GM10847 (cell line): ENCODE measurements around the gene CEND1.
A peak's percentile ranks its signal among the peaks of the same experiment; 100 is the strongest.

Experiments used
- POLR2A ChIP-seq: IDR thresholded peaks from 2 replicates; pipeline ENCODE4 v1.6.1; 2011; ENCODE audit not compliant: insufficient read length; ENCODE audit errors: extremely low read depth

Gene CEND1

DNA sequence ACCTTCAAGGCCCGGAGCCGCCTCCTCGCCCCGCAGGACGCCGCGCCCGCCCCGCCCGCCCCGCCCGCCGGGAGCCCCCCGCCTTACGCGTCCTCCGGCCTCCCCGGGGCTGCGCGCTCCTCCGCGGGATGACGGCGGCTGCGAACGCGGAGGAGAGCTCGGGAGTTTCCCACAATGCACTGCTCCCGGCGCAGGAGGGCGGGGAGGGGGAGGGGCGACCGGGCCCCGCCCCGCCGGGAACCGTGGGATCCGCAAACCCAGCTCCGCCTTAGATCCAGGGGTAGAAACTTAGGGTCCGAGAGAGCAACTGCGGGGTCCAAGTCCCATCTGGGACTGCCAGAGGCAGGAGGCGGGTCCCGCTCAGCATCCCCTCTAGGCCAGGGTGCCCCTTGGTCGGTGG, at the start of gene CEND1:
TSS of gene CEND1 (minus strand) at position 148 of the 400 bp plus-strand sequence. CDS start 1,514 bp downstream, outside the sequence.
- no peak for TF ChIP-seq POLR2A

DNA sequence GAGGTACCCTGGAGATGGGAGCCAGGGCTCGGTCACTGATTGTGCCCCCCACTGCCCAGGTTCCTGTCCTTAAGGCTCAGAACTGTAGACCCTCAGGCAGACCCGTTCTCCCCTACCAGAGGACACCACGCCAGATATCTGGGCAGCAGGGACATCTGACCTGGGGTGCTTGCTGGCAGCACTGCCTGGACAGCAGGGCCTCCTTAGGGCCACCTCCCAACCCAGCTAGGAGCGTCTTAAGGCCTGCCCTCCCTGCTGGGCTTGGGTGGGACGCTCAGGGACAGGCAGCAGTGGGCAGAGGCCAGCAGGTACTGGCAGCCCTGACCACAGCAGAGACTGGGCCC, 49.4 kb upstream of the CEND1 start:
- TF ChIP-seq POLR2A = no peak

DNA sequence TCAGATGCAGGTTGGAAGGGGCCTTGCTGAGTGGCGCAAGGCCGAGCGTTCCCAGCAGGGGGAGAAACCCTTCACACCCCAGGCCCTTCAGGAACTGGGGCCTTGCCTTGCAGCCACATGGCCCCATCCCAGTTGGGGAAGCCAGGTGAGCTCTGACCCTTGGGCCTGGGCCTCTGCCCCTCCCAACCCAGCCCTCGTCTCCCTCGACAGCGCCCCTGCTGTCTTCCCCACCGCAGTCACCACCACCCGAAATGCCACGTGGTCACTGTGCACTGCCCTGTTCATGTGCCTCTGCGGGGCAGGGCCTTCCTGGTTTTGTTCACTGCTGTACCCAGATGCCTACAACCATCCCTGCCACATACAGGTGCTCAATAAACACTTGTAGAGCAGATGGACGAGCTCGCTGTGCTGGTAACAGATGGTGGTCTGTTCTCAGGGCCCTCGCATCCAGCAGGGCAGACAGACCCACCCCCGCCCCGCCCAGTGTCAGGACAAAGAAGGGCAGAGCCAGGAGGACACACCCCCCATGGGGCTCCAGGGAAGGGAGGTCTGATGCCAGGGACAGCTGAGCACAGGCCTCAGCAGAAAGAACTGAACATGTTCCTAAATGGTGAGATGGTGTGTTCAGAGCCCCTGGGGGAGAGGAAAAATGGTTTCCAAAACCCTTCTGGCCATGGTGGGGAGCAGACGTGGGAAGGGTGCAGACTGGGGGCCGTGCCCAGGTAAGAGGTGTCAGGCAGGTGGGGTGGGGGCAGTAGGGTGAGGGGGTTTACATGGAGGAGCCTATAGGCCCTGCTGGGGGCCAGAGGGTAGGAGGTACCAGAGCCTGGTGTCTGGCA, 48.8 kb upstream of the CEND1 start:
- no peak for TF ChIP-seq POLR2A

DNA sequence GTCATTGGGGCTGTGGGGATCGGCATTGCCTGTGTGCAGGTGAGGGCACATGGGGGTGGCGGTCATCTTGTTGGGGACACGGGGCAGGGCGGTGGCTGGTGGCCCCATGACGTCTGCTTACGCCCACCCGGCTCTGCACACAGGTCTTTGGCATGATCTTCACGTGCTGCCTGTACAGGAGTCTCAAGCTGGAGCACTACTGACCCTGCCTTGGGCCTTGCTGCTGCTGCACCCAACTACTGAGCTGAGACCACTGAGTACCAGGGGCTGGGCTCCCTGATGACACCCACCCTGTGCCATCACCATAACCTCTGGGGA, 48.1 kb upstream of the CEND1 start:
- TF ChIP-seq POLR2A = no peak

DNA sequence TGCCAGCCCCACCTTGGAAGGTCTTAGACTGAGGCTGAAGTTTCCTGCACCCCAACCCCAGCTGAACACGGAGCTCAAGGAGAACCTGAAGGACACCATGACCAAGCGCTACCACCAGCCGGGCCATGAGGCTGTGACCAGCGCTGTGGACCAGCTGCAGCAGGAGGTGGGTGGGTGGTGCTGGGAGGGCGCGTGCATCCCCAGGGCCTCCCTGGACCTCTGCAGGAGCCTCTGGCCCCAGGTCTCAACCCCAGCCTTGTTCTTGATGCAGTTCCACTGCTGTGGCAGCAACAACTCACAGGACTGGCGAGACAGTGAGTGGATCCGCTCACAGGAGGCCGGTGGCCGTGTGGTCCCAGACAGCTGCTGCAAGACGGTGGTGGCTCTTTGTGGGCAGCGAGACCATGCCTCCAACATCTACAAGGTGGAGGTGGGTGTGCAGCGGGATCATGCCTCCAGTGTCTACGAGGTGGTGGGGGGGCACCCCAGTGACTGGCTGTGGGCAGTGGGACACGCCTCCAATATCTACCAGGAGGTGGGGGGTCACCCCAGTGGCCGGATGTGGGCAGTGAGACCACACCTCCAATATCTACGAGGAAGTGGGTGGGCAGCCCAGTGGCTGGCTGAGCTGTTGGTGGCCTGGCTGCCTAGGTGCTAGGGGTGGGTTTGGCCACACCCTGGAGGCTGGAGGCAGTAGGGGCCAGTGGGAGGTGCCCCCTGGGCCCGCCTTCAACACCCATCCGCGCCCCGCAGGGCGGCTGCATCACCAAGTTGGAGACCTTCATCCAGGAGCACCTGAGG, 47.5 kb upstream of the CEND1 start:
- no peak for TF ChIP-seq POLR2A

DNA sequence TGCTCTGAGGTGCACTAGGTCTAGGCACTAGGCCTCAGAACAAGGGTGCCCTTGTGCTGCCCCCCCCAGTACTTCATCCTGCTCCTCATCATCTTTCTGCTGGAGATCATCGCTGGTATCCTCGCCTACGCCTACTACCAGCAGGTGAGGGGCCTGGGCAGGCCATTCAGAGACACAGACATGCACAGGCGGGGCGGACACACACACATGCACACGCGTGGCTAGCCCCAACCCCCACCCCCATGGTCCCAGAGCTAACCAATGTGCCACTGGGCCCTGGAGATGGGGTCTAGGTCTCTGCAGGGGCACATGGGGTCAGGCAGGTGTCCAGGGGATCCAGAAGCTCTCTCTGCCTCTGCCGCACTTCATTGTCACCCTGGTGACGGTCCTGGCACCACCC, 46.8 kb upstream of the CEND1 start:
- no peak for TF ChIP-seq POLR2A

DNA sequence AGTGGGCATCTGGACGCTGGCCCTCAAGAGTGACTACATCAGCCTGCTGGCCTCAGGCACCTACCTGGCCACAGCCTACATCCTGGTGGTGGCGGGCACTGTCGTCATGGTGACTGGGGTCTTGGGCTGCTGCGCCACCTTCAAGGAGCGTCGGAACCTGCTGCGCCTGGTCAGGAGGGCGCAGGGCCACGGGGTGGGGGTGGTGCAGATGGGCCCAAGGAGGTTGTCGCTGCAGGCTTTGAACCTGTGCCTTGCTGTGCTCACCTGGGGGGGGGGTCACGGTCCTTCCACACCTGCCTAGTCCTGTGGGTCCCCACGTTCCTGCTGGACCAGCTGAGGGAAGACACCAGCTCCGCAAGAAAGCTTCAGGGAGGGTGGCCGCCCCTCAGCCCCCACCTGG, 46.4 kb upstream of the CEND1 start:
- no peak for TF ChIP-seq POLR2A

DNA sequence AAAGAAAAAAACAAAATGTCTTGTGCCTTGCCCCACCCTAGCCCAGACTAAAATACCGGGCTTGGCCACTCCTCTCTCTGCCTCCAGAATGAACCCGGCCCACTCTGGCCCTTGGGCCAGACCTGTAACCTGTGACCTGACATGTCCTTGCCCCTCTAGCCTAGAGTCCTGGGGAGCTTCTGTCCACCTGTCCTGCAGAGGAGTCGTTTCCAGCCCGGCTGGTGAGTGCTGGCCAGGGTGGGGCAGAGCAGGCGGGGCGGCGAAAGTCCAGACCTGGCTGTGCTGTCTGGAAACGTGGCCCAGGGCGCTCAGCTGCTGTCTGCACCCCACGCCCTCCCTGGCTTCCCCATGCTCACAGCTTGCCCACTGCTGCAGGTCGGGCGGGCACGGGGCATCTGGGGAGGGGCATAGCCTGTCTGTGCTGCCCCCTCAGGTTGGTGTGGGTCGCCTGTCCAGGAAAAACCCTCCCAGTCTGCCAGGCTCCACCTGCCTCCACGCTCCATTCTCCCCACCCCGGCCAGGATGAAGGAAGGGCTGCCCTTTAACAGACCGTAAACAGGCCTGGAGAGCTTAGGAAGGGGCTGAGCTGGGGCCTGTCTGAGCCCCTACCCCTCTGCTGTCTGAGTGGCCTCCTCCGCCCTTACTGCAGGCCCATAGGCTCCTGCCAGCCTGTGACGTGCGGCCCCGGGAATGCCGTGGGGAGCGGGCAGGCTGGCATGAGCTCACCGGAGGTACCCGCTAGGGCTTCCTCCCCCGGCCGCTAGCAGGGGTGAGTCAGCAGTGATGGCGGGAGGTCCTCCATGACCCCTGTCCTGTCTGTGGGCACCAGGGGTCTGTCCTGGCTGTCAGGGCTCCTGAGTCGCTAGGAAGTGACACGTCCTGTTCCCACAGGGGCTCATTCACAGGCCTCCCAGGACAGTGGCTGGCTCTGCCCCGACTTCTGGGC, 44.8 kb upstream of the CEND1 start:
- no peak for TF ChIP-seq POLR2A

DNA sequence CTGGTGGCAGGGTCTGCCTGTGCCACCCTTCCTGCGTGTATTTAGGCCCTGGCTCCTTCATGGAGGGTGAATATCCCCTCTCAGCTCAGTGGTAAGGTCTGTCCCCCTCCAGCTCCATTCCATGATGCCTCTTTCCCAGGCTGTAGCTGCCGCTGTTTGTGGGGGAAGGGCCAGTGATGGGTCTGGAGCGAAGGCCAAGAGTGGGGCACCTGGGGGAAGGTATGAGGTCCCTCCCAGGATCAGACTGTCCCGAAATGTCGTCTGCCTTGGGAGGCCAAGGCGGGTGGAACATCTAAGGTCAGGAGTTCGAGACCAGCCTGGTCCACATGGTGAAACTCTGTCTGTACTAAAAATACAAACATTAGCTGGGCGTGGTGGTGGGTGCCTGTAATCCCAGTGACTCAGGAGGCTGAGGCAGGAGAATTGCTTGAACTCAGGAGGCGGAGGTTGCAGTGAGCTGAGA, 44.0 kb upstream of the CEND1 start:
- TF ChIP-seq POLR2A = no peak

DNA sequence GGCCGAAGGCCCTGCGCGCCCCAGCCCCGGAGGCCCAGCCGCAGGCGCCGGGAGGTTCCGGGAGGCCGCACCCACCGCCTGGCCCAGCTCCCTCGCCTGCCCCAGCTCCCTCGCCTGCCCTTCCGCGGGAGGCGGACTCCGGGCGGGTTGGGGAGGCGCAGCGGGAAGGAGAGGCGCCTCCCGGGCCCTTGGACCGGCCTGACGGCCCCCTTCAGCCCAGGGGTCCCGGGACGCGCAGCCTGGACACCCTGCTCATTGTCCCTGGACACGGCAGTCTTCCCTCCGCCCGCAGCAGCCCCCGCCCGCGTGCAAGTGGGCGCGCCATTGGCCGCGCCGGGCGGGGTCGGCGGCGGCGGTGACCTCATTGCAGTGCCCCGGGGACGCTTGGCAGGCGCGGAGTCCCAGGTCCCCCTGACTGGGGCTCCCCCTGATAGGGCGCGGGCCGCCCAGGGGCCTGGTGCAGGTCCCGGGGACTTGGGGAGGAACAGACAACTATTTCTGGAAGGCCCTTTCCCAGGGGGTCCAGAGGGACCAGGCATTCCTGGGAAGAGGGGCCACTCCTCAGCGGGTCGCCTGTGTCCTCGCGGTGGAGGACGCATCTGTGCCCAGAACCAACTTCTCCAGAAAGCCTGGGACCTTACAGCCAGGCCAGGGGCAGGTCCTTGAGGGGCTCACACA, 43.4 kb upstream of the CEND1 start:
- TF ChIP-seq POLR2A = no peak

DNA sequence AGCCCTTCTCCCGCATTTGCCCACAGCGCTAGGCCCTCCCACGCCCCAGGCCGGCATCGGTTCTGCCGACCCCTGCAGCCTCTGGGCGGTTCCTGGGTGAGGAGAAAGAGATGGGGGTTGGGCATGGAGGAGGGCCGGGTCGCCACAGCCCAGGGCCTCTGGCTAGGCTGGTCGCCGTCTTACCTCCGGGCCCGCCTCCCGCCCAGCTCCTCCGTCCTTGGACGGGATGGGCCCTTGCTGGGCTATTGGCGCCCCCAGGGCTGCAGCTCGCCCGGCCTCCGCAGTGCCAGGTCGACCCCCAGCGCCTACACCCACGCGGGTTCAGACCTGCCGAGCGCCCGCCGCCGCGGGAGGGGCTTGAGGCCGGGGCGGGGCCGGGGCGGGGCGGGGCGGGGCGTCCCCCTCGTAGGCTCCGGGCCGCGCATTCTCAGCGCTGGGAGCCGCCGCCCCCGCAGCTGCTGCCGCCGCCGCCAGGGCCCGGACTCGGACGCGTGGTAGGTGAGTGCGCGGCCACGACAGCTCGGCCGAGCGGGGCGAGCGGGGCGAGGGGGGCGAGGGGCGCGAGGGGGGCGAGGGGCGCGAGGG, 42.7 kb upstream of the CEND1 start, which contains the start of gene CD151:
TSS of gene CD151 (plus strand) at position 424 of the 585 bp plus-strand sequence. CDS start 3,118 bp downstream, outside the sequence.
- TF ChIP-seq POLR2A = peak; percentile 25

DNA sequence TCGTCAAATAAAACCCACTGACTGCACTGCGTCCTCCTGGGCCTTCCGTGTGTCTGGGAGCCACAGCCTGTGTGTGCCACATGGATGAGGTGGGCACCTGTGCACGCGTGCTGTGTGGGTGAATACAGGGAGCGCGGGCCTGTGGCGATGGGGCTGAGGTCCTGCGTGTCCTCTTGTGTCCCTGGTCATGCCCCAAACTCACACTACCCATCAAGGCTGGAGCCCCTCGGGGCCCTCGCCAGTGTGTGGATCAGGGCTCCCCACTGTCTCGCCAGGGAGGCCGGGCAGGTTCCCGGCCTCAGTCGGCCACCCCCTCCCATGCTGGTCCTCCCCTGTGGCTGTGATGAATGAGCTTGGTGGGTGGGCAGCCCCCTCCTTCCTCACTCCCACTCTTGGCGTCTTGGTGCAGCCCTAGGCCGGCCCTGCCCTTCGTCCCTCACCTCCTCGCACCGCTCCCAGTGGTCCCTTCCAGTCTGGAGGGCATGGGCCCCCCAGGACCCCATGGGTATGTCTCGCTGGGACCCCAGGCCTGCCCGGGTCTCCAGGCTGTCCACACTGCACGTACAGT, 42.2 kb upstream of the CEND1 start:
- no peak for TF ChIP-seq POLR2A

DNA sequence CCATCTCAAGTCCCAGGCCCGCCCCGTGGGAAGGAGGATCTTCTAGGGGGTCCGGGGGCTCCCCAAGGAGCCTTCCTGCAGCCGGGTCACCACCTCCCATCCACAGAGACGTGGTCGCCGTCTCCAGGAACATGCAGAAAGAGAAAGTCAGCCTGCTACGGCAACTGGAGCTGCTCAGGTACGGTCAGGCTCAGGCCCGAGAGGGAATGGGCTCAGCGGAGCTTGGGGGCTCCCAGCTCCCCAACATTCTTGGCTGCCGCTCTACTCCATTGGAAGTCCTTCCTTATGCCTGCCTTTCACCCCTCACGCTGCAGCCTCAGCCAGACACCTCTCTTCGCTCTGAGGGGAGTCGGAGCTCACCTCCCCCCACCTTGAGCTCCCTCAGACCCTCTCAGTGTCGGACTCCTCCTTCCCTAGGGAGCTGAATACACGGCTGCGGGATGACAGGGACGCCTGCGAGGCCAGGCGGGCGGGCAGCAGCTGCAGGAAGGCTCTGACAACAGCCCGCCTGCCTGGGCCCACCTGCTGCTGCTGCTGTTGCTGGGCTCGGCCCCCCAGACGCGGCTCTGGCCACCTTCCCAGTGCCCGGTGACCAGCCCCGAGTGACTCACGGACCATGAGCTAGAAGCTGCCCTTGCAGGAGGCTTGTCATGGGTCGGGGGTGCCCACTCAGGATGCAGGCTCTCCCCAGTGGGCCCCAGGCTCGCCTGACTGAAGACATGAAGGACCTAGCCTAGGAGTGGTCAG, 41.4 kb upstream of the CEND1 start:
- no peak for TF ChIP-seq POLR2A
